HL-60 (cell line): Measurements from ENCODE around the gene SLC35G1.

ENCODE experiments used
- CTCF ChIP-seq: IDR thresholded peaks from one replicate; pipeline ENCODE4 v1.5.1; 2011; ENCODE audit warnings: low read length, control low read depth, inconsistent platforms; ENCODE audit not compliant: insufficient read depth
- POLR2AphosphoS5 ChIP-seq: IDR thresholded peaks from 2 replicates; pipeline ENCODE4 v1.6.1; 2012; ENCODE audit warnings: low read depth
- REST ChIP-seq: IDR thresholded peaks from 2 replicates; pipeline ENCODE4 v1.6.1; 2012; ENCODE audit warnings: low read depth; ENCODE audit not compliant: insufficient replicate concordance
- SPI1 ChIP-seq: IDR thresholded peaks from 2 replicates; pipeline ENCODE4 v1.6.1; 2012; ENCODE audit warnings: low read depth, mild to moderate bottlenecking, borderline replicate concordance

GRCh38 chr10:93872375-93873158 lies 21.2 kb upstream of the SLC35G1 start:
- TF ChIP-seq SPI1 = no peak
- TF ChIP-seq CTCF = no peak
- TF ChIP-seq REST = no peak
- no peak for TF ChIP-seq POLR2AphosphoS5
